PC-3 (cell line): ENCODE measurements around the gene CCT5.

Experiments used
- CTCF ChIP-seq: fragments of 300-600 bp; sonication (generic); conservative IDR thresholded peaks from 2 replicates; pipeline ENCODE4 v1.5.1; 2017; ENCODE audit warnings: antibody characterized with exemption, low read depth, mild to moderate bottlenecking, low read length
- EZH2 ChIP-seq: fragments of 300-600 bp; sonication (generic); IDR thresholded peaks from one replicate; pipeline ENCODE4 v1.6.1; 2017; ENCODE audit warnings: antibody characterized with exemption, mild to moderate bottlenecking, low read length; ENCODE audit not compliant: unreplicated experiment

GRCh38 chr5:10275991-10276390, 25.9 kb downstream of the CCT5 start:
- TF ChIP-seq EZH2 = no peak
- no peak for TF ChIP-seq CTCF
